GM21576 (cell line): ENCODE results near the gene CDC42BPB.

ENCODE experiments used
- ATAC-seq: cut with Tn5 transposase; IDR thresholded peaks from one replicate; pipeline ENCODE4 v1.9.1; 2021; ENCODE audit warnings: mild to moderate bottlenecking, moderate library complexity; ENCODE audit not compliant: unreplicated experiment

The CDC42BPB gene

GRCh38 chr14:103022002-103022684, 35.2 kb downstream of the CDC42BPB start:
- no peak for ATAC-seq

GRCh38 chr14:103021684-103022001, 35.7 kb downstream of the CDC42BPB start:
- ATAC-seq, result no peak

DNA sequence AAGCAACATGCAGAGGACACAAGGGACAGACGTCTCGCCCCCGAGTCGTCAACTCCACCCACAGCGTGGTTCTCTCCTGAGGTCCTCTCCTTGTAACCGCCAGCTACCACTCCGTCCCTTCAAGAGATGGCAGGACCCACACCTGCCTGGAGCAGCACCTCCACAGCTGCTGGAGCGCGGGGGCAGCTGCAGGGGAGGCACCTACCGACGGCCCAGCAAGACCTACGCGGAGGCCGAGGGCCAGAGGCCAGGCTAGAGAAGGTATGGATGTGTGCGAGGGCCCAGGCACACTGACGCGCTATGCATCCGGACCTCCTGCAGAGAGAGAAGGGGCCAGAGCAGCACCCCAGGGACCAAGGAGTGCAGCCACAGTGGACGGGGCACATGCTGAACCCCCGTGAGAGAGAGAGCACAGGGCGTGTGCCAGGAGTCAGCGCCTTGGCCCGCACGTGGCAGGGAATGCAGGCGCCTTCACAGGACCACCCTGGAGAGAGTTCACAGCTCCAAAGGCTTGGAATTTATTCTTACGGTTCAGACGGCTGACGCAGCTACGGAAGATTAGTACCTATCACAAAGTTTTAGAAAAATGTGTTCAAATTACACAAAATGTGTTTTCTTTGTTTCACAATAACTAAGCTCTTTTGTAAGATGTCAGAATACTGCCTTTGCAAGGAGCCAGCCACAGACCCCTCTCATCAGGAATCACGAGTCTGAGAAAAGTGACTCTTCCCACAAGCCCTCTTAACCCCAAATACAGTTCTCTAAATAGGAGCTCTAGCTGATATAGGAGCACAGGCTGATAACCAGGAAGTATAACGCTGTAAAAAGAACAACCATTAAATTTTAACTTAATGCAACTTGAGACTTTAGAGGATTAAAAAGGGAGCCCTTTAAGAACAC, 36.8 kb downstream of the CDC42BPB start:
- ATAC-seq, result no peak

DNA sequence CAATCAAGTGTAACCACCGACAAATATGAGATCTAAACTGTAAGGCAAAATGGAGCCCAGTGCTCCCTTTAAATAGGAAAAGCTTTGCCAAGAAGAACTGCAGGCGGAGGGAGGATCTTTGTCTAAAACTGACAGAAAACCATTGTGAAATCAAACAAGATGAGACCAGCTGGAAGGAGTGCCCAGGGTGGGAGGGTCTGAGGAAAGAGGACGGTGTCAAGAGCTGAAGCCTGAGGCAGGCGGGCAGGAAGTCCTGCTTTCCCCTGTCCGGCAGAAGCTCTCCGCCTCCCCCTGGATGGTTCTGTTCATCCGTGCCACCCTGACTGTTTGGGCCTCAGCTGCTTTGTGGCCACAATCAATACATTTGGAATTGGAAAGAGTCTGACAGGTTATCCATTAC, 37.5 kb downstream of the CDC42BPB start:
- ATAC-seq, result no peak

GRCh38 chr14:103019236-103019635, 38.1 kb downstream of the CDC42BPB start:
- ATAC-seq, result no peak

DNA sequence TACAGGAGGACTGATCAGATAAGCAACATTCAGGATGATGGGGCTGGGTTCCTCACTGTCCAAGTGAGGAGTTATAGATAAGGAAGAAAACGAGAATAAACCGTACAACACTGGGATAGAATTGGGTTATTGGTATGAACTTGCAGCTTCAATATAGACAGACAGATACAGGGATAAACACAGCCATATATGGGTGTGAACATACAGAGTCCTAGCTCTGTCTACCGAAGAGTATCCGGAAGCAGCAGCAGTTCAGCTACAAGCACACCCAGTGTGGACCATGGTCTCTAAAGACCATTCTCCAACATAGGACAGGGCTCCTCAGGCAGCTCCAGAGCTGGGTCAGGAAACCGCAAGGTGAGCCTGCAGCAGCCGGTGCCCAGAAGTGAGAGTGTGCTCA, 40.8 kb downstream of the CDC42BPB start:
- no peak for ATAC-seq

- no peak for ATAC-seq
Observed at GRCh38 chr14:103016071-103016470, 41.3 kb downstream of the CDC42BPB start.

DNA sequence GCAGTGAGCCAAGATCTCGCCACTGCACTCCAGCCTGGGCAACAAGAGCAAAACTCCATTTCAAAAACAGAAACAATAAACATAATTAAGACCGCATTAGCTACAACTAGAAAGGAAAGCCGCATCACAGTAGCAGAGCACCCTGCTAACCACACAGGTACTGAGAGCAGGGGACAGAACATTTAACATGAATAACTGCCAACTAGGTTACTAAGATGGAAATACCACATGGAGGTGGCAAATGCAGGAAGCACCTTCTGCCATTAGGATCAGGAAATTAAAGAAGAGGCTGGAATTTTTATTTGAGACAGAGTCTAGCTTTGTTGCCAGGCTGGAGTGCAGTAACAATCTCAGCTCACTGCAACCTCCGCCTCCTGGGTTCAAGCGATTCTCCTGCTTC, 41.9 kb downstream of the CDC42BPB start:
- no peak for ATAC-seq

DNA sequence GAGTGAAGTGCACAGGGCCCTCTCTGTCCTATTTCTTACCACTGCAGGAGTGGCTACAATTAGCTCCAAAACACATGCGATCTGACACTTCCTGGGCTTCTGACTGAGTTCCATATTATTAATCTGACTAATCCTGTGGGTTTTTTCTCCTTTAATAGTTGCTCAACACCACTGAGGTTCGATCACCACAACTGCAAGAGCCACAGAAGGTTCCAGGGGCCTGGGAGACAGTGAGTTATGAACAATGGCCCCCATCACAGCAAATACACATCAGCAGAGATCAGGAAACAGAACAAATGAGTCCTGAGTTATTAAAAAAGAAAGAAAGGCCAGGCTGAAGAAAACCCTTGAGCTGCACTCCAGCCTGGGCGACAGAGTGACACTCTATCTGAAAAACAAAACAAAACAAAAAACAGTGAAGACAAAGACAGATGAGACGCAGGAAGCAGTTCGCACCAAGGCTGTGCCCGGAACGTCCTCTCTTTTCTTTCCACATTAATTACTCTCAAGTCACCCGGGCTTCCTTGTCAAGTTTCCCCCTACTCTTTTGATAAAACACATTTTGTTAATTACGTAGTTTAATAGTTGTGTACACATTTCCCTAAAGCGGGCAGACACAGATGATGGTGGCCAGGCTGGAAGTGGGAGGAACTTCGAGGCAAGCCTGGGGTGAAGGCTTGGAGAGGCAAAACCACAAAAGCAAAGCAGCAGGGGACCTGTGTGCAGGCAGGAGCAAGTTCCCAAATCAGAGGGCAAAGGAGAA, 42.7 kb downstream of the CDC42BPB start:
- no peak for ATAC-seq

DNA sequence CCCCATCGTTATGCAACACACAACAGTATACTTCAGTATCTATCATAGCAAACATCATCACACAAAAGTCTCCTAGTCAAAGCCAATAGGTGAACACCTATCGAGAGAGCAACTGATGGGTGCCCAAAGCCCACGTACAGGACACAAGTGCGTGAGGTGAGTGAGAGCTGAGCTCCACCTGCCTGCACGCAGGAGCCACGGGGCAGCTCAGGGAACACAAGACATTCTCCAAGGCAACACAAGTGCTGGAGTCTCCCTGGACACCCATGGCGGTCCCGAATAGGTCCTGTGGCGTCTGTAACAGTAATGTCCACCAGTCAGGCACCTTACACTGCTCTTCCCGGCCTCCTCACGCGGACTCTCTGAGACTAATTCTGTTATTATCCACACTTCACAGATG, 44.3 kb downstream of the CDC42BPB start:
- ATAC-seq, result no peak

DNA sequence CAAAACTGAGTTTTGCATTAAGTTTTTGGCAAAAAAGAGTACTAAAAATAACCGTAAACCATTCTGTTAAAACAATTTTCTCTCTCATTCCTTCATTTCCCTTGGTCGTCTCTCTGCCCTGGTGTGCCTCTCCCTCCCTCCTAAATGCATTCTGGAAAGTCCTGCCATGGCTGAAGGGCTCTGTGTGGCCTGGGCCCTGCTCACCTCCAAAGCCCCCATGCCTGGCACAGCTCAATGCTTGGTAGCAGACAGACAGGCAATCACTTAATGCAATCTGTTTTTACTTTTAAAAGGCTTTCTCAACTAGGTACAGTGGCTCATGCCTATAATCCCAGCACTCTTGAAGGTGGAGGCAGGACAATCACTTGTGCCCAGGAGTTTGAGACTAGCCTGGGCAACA, 47.8 kb downstream of the CDC42BPB start:
- no peak for ATAC-seq

DNA sequence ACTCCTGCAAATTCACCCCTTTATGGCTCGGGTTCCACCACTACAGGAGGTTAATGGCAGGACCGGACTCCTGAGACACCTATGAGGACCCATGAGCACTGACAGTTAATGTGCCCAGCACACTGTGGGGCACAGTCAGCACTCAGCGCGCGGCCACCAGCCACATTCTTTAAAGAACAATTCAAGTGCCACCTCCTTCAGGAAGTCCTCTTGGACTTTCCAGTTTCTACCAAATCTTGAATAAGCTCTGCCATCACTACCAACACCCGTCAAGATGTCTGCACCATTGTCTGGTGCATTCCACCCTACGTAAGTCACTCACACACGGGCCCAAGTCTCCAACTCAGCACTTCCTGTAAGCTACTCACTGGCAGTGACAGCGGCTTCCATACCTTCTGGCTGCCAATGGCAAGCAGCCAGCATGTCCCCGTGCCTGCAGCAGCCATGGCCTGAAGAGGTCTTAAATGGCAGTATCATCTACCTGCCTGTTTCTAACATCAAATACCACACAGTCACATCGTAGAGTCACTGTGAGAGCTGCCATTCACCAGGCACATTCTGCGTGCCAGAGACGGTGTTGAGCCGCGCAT, 48.5 kb downstream of the CDC42BPB start:
- no peak for ATAC-seq

DNA sequence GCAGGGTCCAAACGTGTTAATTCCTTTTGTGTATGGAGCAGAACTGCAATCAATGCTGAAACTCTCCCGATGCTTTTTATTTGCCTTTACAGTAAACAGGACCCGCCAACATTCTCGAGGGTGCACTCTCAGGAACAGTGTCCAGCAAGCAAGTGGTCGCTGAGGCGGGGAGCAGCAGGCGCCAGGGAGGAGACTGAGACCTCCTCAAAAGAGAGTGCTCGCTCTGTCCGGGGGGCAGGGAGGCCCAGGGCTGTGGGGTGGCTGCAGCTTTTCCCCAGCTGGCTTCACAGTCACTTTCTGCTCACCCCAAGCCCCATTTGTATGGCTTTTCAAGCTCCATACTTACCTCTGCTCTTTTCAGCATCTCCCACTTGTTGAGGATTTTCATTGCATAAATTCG, 49.2 kb downstream of the CDC42BPB start:
- no peak for ATAC-seq

DNA sequence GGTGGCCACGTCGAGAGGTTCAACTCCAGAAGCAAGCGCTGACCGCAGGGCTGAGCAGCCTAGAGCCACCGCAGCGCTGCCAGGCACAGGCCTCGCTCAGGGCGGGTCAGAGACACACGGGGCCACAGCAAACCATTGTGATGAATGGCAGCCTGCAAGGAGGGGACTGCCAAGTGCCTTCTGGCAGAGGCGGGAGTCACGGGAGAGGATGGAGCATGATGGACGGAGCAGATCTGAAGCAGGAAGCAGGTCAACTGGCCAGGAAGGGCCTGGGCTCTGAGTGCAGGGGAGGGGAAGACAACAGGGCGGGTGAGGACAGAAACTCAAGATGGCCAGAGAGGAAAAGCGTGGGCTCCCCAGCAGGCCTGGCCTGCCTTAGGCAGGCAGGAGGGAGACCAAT, 49.8 kb downstream of the CDC42BPB start:
- no peak for ATAC-seq

DNA sequence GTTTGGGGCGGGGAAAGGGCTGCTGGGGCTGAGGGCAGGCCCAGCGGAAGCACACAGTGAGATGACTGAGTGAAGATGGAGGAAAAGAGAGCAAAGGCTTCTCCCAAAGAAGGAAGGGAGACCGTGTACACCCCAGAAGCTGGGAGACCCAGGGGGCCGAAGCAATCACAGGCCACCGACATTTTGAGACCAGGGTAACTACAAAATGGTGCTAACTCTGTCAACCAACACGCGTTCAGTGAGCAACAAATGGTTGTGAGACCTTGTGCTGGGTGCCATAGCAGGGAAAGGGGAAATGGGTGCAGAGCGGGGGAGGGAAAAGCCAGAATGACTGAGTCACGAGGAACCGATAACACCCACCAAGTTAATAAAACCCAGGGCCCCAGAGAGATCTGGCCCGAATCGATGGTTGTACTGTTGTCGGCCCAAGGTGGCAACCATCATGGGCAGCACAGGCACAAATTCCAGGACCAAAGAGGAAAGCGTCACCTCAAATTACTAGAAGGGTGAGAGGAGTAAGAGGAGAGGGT, 50.3 kb downstream of the CDC42BPB start:
- no peak for ATAC-seq

- ATAC-seq, result no peak
Observed at GRCh38 chr14:103006106-103006505, 51.2 kb downstream of the CDC42BPB start.

GRCh38 chr14:103003850-103004249, 53.5 kb downstream of the CDC42BPB start:
- ATAC-seq, result no peak

DNA sequence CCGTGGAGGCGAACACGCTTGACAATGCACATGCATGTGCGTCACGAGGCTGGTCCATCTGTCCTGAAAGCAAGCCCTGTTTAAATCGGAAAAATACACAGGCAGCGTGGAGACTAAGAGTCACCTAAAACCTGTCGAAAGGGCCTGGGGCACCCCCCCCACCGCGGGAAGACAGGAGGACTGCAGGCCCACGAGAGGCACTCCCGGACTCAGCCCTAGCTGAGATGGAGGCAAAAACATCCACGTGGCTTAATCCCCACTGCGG, 54.1 kb downstream of the CDC42BPB start:
- no peak for ATAC-seq

DNA sequence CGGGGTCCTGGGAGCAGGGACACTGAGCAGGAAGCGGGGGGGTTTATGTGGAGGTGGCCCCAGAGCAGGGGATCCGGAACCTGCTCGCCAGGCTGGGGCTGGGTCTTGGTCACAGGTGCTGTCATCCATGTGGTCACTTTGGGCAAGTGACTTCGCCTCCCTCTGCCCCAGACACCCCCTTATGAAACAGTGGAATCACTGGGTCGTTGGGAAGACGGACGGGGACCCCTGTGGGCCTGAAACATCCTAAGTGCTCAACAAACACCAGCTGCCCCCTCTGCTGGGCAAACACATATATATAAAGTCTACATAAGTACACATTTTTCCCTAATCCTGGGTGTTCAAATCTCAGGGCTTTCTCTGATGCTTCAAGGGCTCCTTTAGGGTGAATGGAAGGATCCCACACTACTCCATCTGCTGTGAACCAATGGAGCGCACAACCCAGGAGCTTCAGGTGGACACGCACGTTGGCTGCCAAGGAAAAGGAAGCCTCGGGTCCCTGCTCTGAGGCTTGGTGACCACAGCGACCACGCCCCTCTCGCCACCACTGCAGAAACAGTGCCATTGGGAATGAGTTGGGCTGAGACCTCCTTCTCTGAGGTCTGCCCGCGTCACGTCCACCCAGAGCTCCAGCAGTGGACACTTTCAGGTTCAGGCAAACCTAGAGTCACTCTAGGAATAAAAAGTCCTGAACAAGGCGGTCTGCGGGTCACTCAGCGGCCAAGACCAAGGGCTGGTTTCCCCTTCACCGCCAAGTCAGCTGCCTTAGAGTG, 54.6 kb downstream of the CDC42BPB start:
- no peak for ATAC-seq

DNA sequence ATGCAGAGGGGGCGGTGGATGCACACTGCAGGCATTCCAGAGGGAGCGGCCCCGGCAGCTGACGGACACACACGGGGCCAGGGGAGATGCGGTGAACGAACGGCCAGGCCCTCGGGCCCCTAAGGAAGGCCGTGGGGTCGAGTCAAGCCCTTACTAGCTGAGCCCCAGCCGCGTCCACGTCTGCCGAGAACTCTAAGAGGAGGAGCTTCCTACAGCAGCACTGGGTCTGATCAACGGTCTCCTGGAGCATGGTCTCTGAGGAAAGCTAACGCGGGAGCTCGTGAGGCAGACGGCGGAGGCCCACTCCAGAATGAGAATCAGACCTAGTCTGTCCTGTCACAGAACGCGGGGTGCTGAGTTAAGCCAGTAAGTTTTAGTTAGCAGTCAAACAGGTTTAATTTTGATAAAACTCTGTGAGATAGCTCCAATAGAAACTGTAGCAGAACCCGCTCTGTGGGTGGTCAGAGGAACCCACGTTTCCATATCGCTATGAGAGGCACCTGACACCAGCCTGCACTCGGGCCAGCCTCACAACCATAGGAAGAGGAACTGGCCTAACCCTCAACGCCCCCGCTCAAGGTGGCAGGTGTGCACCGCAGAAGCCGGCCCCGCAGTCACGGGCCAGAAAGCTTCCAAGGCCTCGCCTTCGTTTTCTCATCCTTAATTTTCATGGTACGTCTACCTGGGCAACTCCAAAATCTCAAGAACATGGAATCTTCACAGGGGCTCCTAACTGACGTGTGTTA, 55.5 kb downstream of the CDC42BPB start:
- ATAC-seq, result no peak
